HEK293 (cell line): ENCODE measurements around the gene TEPSIN.
A peak's percentile ranks its signal among the peaks of the same experiment; 100 is the strongest.

Experiments used
- GLI4 ChIP-seq: fragments of 450-650 bp; formaldehyde crosslinking; IDR thresholded peaks from 2 replicates; pipeline ENCODE4 v1.5.1; 2016; ENCODE audit warnings: missing biosample characterization, missing genetic modification characterization
- HOXC10 ChIP-seq: sonication (generic); formaldehyde crosslinking; IDR thresholded peaks from 2 replicates; pipeline ENCODE4 v1.8.1; 2023; ENCODE audit warnings: mild to moderate bottlenecking, missing genetic modification reagents
- IKZF3 ChIP-seq: fragments of 450-650 bp; IDR thresholded peaks from 2 replicates; pipeline ENCODE4 v1.5.0; 2018; ENCODE audit warnings: missing biosample characterization, mild to moderate bottlenecking, missing genetic modification characterization, moderate library complexity
- KLF8 ChIP-seq: fragments of 450-650 bp; formaldehyde crosslinking; IDR thresholded peaks from 2 replicates; pipeline ENCODE4 v1.5.1; 2016; ENCODE audit warnings: missing biosample characterization, missing genetic modification characterization
- OVOL3 ChIP-seq: fragments of 450-650 bp; formaldehyde crosslinking; IDR thresholded peaks from 2 replicates; pipeline ENCODE4 v1.5.1; 2016; ENCODE audit warnings: missing biosample characterization, missing genetic modification characterization
- REPIN1 ChIP-seq: fragments of 450-650 bp; formaldehyde crosslinking; IDR thresholded peaks from 2 replicates; pipeline ENCODE4 v1.5.1; 2017; ENCODE audit warnings: missing biosample characterization, missing genetic modification characterization, low read depth
- SP2 ChIP-seq: fragments of 450-650 bp; formaldehyde crosslinking; IDR thresholded peaks from 2 replicates; pipeline ENCODE4 v1.5.1; 2016; ENCODE audit warnings: missing biosample characterization, missing genetic modification characterization
- SP7 ChIP-seq: fragments of 450-650 bp; formaldehyde crosslinking; IDR thresholded peaks from 2 replicates; pipeline ENCODE4 v1.5.1; 2016; ENCODE audit warnings: missing biosample characterization, missing genetic modification characterization
- WT1 ChIP-seq: fragments of 450-650 bp; formaldehyde crosslinking; IDR thresholded peaks from 2 replicates; pipeline ENCODE4 v1.5.1; 2016; ENCODE audit warnings: missing biosample characterization, missing genetic modification characterization
- ZBTB11 ChIP-seq: fragments of 450-650 bp; formaldehyde crosslinking; conservative IDR thresholded peaks from 2 replicates; pipeline ENCODE4 v1.5.1; 2016; ENCODE audit warnings: low read depth, missing biosample characterization, missing genetic modification characterization
- ZBTB17 ChIP-seq: fragments of 450-650 bp; formaldehyde crosslinking; IDR thresholded peaks from 2 replicates; pipeline ENCODE4 v1.5.1; 2016; ENCODE audit warnings: missing biosample characterization, missing genetic modification characterization
- ZBTB20 ChIP-seq: fragments of 450-650 bp; formaldehyde crosslinking; IDR thresholded peaks from 2 replicates; pipeline ENCODE4 v1.5.1; 2016; ENCODE audit warnings: missing biosample characterization, missing genetic modification characterization
- ZNF121 ChIP-seq: fragments of 450-650 bp; formaldehyde crosslinking; IDR thresholded peaks from 2 replicates; pipeline ENCODE4 v1.5.1; 2016; ENCODE audit warnings: missing biosample characterization, missing genetic modification characterization
- ZNF16 ChIP-seq: fragments of 450-650 bp; formaldehyde crosslinking; IDR thresholded peaks from 2 replicates; pipeline ENCODE4 v1.5.1; 2016; ENCODE audit warnings: low read depth, missing biosample characterization, missing genetic modification characterization
- ZNF23 ChIP-seq: fragments of 450-650 bp; formaldehyde crosslinking; IDR thresholded peaks from 2 replicates; pipeline ENCODE4 v1.5.1; 2016; ENCODE audit warnings: missing biosample characterization, missing genetic modification characterization, borderline replicate concordance
- ZNF24 ChIP-seq: fragments of 450-650 bp; formaldehyde crosslinking; IDR thresholded peaks from 2 replicates; pipeline ENCODE4 v1.5.1; 2016; ENCODE audit warnings: missing biosample characterization, missing genetic modification characterization
- ZNF391 ChIP-seq: fragments of 450-650 bp; formaldehyde crosslinking; IDR thresholded peaks from 2 replicates; pipeline ENCODE4 v1.5.1; 2016; ENCODE audit warnings: low read depth, missing biosample characterization, missing genetic modification characterization, borderline replicate concordance
- ZNF404 ChIP-seq: fragments of 450-650 bp; formaldehyde crosslinking; IDR thresholded peaks from 2 replicates; pipeline ENCODE4 v1.5.1; 2017; ENCODE audit warnings: missing biosample characterization, missing genetic modification characterization
- ZNF48 ChIP-seq: fragments of 450-650 bp; formaldehyde crosslinking; IDR thresholded peaks from 2 replicates; pipeline ENCODE4 v1.5.1; 2016; ENCODE audit warnings: missing biosample characterization, missing genetic modification characterization
- ZNF692 ChIP-seq: fragments of 450-650 bp; formaldehyde crosslinking; IDR thresholded peaks from 2 replicates; pipeline ENCODE4 v1.5.1; 2016; ENCODE audit warnings: missing biosample characterization, missing genetic modification characterization
- ZNF701 ChIP-seq: fragments of 450-650 bp; formaldehyde crosslinking; IDR thresholded peaks from 2 replicates; pipeline ENCODE4 v1.5.1; 2016; ENCODE audit warnings: missing biosample characterization, missing genetic modification characterization
- ZXDB ChIP-seq: fragments of 450-650 bp; formaldehyde crosslinking; IDR thresholded peaks from 2 replicates; pipeline ENCODE4 v1.5.1; 2016; ENCODE audit warnings: missing biosample characterization, missing genetic modification characterization
- TF ChIP-seq, protein P1 (sequence below): fragments of 450-650 bp; formaldehyde crosslinking; IDR thresholded peaks from 2 replicates; pipeline ENCODE4 v1.5.1; 2017; ENCODE audit warnings: missing biosample characterization, missing genetic modification characterization
- TF ChIP-seq, protein P2 (sequence below): fragments of 450-650 bp; formaldehyde crosslinking; IDR thresholded peaks from 2 replicates; pipeline ENCODE4 v1.5.1; 2016; ENCODE audit warnings: missing biosample characterization, missing genetic modification characterization, borderline replicate concordance
- TF ChIP-seq, protein P3 (sequence below): fragments of 450-650 bp; formaldehyde crosslinking; IDR thresholded peaks from 2 replicates; pipeline ENCODE4 v1.5.1; 2016; ENCODE audit warnings: missing biosample characterization, missing genetic modification characterization

Gene TEPSIN

DNA sequence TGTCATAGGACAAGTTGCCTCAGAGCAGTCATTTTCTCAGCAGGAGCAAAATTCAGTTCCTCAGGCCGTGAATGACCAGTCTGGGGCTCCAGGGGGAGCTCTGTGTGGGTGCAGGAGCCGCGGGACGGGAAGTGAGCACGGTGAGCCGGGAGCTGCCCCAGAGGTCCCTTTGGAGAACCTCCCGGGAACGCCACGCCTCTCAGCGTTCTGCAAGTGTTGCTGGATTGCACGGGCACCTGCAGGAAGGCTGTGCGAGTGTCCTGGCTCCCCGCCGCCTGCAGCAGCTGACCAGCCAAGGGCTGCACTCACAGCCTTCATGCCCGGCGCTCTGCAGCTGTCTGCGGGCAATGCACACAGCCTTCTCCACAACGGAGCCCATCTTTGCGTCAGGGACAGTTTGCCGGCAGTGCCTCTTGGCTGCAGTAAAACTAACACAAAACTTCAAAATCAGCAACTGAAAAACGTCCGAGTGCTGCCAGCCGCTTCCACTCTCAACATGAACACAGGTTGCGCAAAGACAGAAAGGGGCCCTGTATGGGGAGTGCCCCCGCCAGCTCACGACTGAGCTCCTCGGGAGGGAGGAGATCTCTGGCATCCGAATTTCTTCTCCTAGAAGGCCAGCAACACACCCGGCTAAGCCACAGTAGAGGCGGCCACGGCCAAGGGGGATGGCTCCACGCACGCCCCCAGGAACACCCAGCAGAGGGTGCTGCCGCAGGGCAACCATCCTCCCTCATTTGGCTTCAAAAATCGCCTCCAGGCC is 16.3 kb upstream of the TEPSIN start (continued):
- TF ChIP-seq, protein P1, sequence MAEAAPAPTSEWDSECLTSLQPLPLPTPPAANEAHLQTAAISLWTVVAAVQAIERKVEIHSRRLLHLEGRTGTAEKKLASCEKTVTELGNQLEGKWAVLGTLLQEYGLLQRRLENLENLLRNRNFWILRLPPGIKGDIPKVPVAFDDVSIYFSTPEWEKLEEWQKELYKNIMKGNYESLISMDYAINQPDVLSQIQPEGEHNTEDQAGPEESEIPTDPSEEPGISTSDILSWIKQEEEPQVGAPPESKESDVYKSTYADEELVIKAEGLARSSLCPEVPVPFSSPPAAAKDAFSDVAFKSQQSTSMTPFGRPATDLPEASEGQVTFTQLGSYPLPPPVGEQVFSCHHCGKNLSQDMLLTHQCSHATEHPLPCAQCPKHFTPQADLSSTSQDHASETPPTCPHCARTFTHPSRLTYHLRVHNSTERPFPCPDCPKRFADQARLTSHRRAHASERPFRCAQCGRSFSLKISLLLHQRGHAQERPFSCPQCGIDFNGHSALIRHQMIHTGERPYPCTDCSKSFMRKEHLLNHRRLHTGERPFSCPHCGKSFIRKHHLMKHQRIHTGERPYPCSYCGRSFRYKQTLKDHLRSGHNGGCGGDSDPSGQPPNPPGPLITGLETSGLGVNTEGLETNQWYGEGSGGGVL (tag by site-specific recombination) = no peak
- no peak for TF ChIP-seq ZNF404 (tag by site-specific recombination)
- TF ChIP-seq ZBTB17 (tag by site-specific recombination) = peak; percentile 35
- TF ChIP-seq ZBTB20 (tag by site-specific recombination) = peak; percentile 72; the same call in 1 of the 2 replicates
- no peak for TF ChIP-seq ZNF48 (tag by site-specific recombination)
- TF ChIP-seq ZNF121 = no peak
- TF ChIP-seq ZNF391 (tag by site-specific recombination) = no peak
- no peak; the same call in 1 of the 2 replicates for TF ChIP-seq SP7
- TF ChIP-seq KLF8 (tag by site-specific recombination) = no peak
- TF ChIP-seq OVOL3 (tag by site-specific recombination) = no peak
- TF ChIP-seq, protein P2, sequence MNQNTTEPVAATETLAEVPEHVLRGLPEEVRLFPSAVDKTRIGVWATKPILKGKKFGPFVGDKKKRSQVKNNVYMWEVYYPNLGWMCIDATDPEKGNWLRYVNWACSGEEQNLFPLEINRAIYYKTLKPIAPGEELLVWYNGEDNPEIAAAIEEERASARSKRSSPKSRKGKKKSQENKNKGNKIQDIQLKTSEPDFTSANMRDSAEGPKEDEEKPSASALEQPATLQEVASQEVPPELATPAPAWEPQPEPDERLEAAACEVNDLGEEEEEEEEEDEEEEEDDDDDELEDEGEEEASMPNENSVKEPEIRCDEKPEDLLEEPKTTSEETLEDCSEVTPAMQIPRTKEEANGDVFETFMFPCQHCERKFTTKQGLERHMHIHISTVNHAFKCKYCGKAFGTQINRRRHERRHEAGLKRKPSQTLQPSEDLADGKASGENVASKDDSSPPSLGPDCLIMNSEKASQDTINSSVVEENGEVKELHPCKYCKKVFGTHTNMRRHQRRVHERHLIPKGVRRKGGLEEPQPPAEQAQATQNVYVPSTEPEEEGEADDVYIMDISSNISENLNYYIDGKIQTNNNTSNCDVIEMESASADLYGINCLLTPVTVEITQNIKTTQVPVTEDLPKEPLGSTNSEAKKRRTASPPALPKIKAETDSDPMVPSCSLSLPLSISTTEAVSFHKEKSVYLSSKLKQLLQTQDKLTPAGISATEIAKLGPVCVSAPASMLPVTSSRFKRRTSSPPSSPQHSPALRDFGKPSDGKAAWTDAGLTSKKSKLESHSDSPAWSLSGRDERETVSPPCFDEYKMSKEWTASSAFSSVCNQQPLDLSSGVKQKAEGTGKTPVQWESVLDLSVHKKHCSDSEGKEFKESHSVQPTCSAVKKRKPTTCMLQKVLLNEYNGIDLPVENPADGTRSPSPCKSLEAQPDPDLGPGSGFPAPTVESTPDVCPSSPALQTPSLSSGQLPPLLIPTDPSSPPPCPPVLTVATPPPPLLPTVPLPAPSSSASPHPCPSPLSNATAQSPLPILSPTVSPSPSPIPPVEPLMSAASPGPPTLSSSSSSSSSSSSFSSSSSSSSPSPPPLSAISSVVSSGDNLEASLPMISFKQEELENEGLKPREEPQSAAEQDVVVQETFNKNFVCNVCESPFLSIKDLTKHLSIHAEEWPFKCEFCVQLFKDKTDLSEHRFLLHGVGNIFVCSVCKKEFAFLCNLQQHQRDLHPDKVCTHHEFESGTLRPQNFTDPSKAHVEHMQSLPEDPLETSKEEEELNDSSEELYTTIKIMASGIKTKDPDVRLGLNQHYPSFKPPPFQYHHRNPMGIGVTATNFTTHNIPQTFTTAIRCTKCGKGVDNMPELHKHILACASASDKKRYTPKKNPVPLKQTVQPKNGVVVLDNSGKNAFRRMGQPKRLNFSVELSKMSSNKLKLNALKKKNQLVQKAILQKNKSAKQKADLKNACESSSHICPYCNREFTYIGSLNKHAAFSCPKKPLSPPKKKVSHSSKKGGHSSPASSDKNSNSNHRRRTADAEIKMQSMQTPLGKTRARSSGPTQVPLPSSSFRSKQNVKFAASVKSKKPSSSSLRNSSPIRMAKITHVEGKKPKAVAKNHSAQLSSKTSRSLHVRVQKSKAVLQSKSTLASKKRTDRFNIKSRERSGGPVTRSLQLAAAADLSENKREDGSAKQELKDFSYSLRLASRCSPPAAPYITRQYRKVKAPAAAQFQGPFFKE = no peak
- no peak for TF ChIP-seq ZNF23 (tag by site-specific recombination)
- no peak for TF ChIP-seq GLI4
- TF ChIP-seq SP2 (tag by site-specific recombination) = no peak; the same call in 1 of the 2 replicates
- TF ChIP-seq ZNF701 (tag by site-specific recombination) = no peak
- peak; percentile 52 for TF ChIP-seq ZBTB11
- TF ChIP-seq IKZF3 = peak; percentile 88
- no peak for TF ChIP-seq REPIN1 (tag by site-specific recombination)
- TF ChIP-seq ZNF16 = no peak
- TF ChIP-seq ZXDB = no peak
- TF ChIP-seq, protein P3, sequence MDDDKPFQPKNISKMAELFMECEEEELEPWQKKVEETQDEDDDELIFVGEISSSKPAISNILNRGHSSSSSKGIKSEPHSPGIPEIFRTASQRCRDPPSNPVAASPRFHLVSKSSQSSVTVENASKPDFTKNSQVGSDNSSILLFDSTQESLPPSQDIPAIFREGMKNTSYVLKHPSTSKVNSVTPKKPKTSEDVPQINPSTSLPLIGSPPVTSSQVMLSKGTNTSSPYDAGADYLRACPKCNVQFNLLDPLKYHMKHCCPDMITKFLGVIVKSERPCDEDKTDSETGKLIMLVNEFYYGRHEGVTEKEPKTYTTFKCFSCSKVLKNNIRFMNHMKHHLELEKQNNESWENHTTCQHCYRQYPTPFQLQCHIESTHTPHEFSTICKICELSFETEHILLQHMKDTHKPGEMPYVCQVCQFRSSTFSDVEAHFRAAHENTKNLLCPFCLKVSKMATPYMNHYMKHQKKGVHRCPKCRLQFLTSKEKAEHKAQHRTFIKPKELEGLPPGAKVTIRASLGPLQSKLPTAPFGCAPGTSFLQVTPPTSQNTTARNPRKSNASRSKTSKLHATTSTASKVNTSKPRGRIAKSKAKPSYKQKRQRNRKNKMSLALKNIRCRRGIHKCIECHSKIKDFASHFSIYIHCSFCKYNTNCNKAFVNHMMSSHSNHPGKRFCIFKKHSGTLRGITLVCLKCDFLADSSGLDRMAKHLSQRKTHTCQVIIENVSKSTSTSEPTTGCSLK (tag by site-specific recombination) = no peak
- no peak for TF ChIP-seq HOXC10 (CRISPR knock-in tag)
- TF ChIP-seq ZNF692 (tag by site-specific recombination) = no peak
- no peak for TF ChIP-seq ZNF24 (tag by site-specific recombination)
- peak; percentile 10; the same call in 1 of the 2 replicates for TF ChIP-seq WT1 (tag by site-specific recombination)
